Osteoblast (primary cell): ENCODE data around the gene CTNND2. TPM values are rescaled to one million over a fixed set of nuclear protein-coding genes. Genes with fewer than 3 reads are reported as not detected.

Experiments used
- DNase-seq: peaks from one replicate; pipeline ENCODE4 v3.0.0; 2011; ENCODE audit warnings: low spot score, mixed read lengths; ENCODE audit not compliant: insufficient read length; ENCODE audit errors: missing footprints
- H2AFZ ChIP-seq: 2 replicates; pipeline ENCODE4 v1.6.0; 2011; ENCODE audit warnings: mild to moderate bottlenecking, low read length
- H3K27ac ChIP-seq: 2 replicates; pipeline ENCODE4 v1.5.1; 2011; ENCODE audit warnings: mild to moderate bottlenecking, low read depth, low read length, moderate library complexity
- H3K27me3 ChIP-seq: 2 replicates; pipeline ENCODE4 v1.6.0; 2012; ENCODE audit warnings: mild to moderate bottlenecking, control low read depth, inconsistent platforms, low read length, moderate library complexity; ENCODE audit not compliant: insufficient read depth
- H3K36me3 ChIP-seq: 2 replicates; pipeline ENCODE4 v1.5.1; 2011; ENCODE audit warnings: mild to moderate bottlenecking, low read length, control low read depth, moderate library complexity; ENCODE audit not compliant: insufficient read depth
- H3K4me1 ChIP-seq: 2 replicates; pipeline ENCODE4 v1.5.1; 2011; ENCODE audit warnings: mild to moderate bottlenecking, low read length, control low read depth, moderate library complexity; ENCODE audit not compliant: insufficient read depth
- H3K4me2 ChIP-seq: 2 replicates; pipeline ENCODE4 v1.6.0; 2011; ENCODE audit warnings: mild to moderate bottlenecking, low read length; ENCODE audit not compliant: insufficient read depth
- H3K4me3 ChIP-seq: fragments of 200-600 bp; sonication (generic); 3 replicates; pipeline ENCODE4 v1.5.1; 2012; ENCODE audit warnings: mild to moderate bottlenecking, low read length, inconsistent platforms; ENCODE audit not compliant: insufficient read depth
- H3K79me2 ChIP-seq: 2 replicates; pipeline ENCODE4 v1.6.0; 2012; ENCODE audit warnings: mild to moderate bottlenecking, low read length, control low read depth, inconsistent platforms; ENCODE audit not compliant: insufficient read depth
- H3K9me3 ChIP-seq: 2 replicates; pipeline ENCODE4 v1.5.1; 2011; ENCODE audit warnings: low read depth, low read length, control low read depth
- H4K20me1 ChIP-seq: 2 replicates; pipeline ENCODE4 v1.6.0; 2012; ENCODE audit warnings: mild to moderate bottlenecking, low read length, control low read depth; ENCODE audit not compliant: insufficient read depth
- CTCF ChIP-seq: IDR thresholded peaks from 2 replicates; pipeline ENCODE4 v1.5.1; 2011; ENCODE audit warnings: mild to moderate bottlenecking, low read depth, low read length, moderate library complexity; ENCODE audit errors: extremely low read depth
- total RNA-seq: library from RNA; depleted of rRNA; stranded (reverse); fragments of >200 nt; gene quantifications from 2 replicates; pipeline ENCODE4 v1.2.3, GENCODE V29; 2012

CTNND2 gene
- total RNA-seq, 1 donor, result not detected

GRCh38 chr5:11110128-11110527 lies 794.1 kb downstream of the CTNND2 start:
- no peak for TF ChIP-seq CTCF
- H4K20me1 ChIP-seq, result no peaks in the 10 kb centered on the region
- H3K27ac ChIP-seq, result no peak overlapping the region
- no peak for DNase-seq
- H3K4me2 ChIP-seq, result no peak overlapping the region
- no peak overlapping the region for H3K4me3 ChIP-seq
- no peak overlapping the region for H2AFZ ChIP-seq
- H3K9me3 ChIP-seq, result no peaks in the 10 kb centered on the region
- no peaks in the 10 kb centered on the region for H3K79me2 ChIP-seq
- H3K4me1 ChIP-seq, result no peaks in the 10 kb centered on the region
- H3K36me3 ChIP-seq, result no peaks in the 10 kb centered on the region
- H3K27me3 ChIP-seq, result no peaks in the 10 kb centered on the region

- Histone ChIP-seq H3K27me3 (no peaks in the 10 kb centered on the region), H3K4me2 (no peak overlapping the region), H3K36me3 (no peaks in the 10 kb centered on the region), H3K4me3 (no peak overlapping the region), H3K79me2 (no peaks in the 10 kb centered on the region), H2AFZ (no peak overlapping the region), H3K4me1 (no peaks in the 10 kb centered on the region), H4K20me1 (no peaks in the 10 kb centered on the region), H3K9me3 (no peaks in the 10 kb centered on the region), H3K27ac (no peak overlapping the region)
- DNase-seq, result no peak
- TF ChIP-seq CTCF, result no peak
Measured at GRCh38 chr5:11105696-11106095, 798.5 kb downstream of the CTNND2 start.

- Histone ChIP-seq H3K9me3 (no peaks in the 10 kb centered on the region), H4K20me1 (no peaks in the 10 kb centered on the region), H3K4me1 (no peaks in the 10 kb centered on the region), H2AFZ (no peak overlapping the region), H3K27me3 (no peaks in the 10 kb centered on the region), H3K79me2 (no peaks in the 10 kb centered on the region), H3K27ac (no peak overlapping the region), H3K36me3 (no peaks in the 10 kb centered on the region), H3K4me2 (no peak overlapping the region), H3K4me3 (no peak overlapping the region)
- no peak for DNase-seq
- TF ChIP-seq CTCF, result no peak
Measured at GRCh38 chr5:11104651-11105112, 799.6 kb downstream of the CTNND2 start.

GRCh38 chr5:11104210-11104609 lies 800.0 kb downstream of the CTNND2 start:
- H3K9me3 ChIP-seq, result no peaks in the 10 kb centered on the region
- H3K4me3 ChIP-seq, result no peak overlapping the region
- H3K36me3 ChIP-seq, result no peaks in the 10 kb centered on the region
- no peaks in the 10 kb centered on the region for H3K4me1 ChIP-seq
- no peaks in the 10 kb centered on the region for H3K27me3 ChIP-seq
- no peaks in the 10 kb centered on the region for H3K79me2 ChIP-seq
- H4K20me1 ChIP-seq, result no peaks in the 10 kb centered on the region
- no peak for DNase-seq
- no peak overlapping the region for H2AFZ ChIP-seq
- H3K4me2 ChIP-seq, result no peak overlapping the region
- no peak overlapping the region for H3K27ac ChIP-seq
- no peak for TF ChIP-seq CTCF
